Left cardiac atrium (tissue), 2 donors: ENCODE data around the gene CFAP47. TPM values are rescaled to one million over a fixed set of nuclear protein-coding genes. Genes with fewer than 3 reads are reported as not detected.

ENCODE experiments used
- total RNA-seq, 2 donors: library from RNA; stranded (reverse); fragmentation: NEBNext Ultra II Directional; extraction: Animal tissue kit (Norgen Biotek cat#: 25700); gene quantifications; one replicate each; pipeline ENCODE4 v1.2.1, GENCODE V29; 2021
- donor health status: DM: no; HTN: yes; CAD: no; lungs with severe emphysema.
- donor health status: DM: yes; HTN: yes; CAD: no.

The CFAP47 gene
- total RNA-seq, 2 donors from 2014 or later, result not detected

Other genes starting within 250 kb of the CFAP47 start
- gene MAGEB16, start 121.4 kb upstream of the CFAP47 start, total RNA-seq, result not detected